Cardiac muscle cell (in vitro differentiated cells and primary cell): ENCODE measurements around the gene FERMT3. TPM values are rescaled to one million over a fixed set of nuclear protein-coding genes. Genes with fewer than 3 reads are reported as not detected.
A peak's percentile ranks its signal among the peaks of the same experiment; 100 is the strongest.

Experiments used
- DNase-seq, 2 donors: peaks; one replicate each; pipeline versions ENCODE4 v3.0.0 to v3.0.0-alpha.2; 2010 to 2017; ENCODE audit warnings: low read depth in 1 of 2, low spot score in 1 of 2
- H3K27ac ChIP-seq: fragments of 200-600 bp; sonication (generic); 2 replicates; pipeline ENCODE4 v1.5.1; 2016
- H3K27me3 ChIP-seq: fragments of 200-600 bp; sonication (generic); 2 replicates; pipeline ENCODE4 v1.6.0; 2016; ENCODE audit warnings: control low read depth
- H3K36me3 ChIP-seq: fragments of 200-600 bp; sonication (generic); 2 replicates; pipeline ENCODE4 v1.5.1; 2016; ENCODE audit warnings: control low read depth
- H3K4me1 ChIP-seq: fragments of 200-600 bp; sonication (generic); 2 replicates; pipeline ENCODE4 v1.8.1; 2017; ENCODE audit warnings: low read depth, mild to moderate bottlenecking, mixed run types
- H3K4me3 ChIP-seq: fragments of 200-600 bp; sonication (generic); 2 replicates; pipeline ENCODE4 v1.5.1; 2016; ENCODE audit warnings: mild to moderate bottlenecking
- H3K9me3 ChIP-seq: fragments of 200-600 bp; sonication (generic); 2 replicates; pipeline ENCODE4 v1.5.1; 2017; ENCODE audit warnings: low read depth, mild to moderate bottlenecking, control low read depth
- polyA plus RNA-seq: library from polyadenylated mRNA; unstranded; fragments of >200 nt; fragmentation: Nextera tagmentation; extraction: Ambion mirVana; gene quantifications from 2 replicates; pipeline ENCODE4 v1.2.1, GENCODE V29; 2016
- total RNA-seq: library from RNA; depleted of rRNA; stranded (reverse); fragments of >200 nt; gene quantifications from 2 replicates; pipeline ENCODE4 v1.2.3, GENCODE V29; 2016
- TF ChIP-seq, protein P1 (sequence below): IDR thresholded peaks from 2 replicates; pipeline ENCODE4 v1.5.1; 2012; ENCODE audit warnings: low read depth, mild to moderate bottlenecking, low read length

The FERMT3 gene
- total and polyA plus RNA-seq, 2 experiments from 2014 or later, result 1.1 to 1.8 TPM

DNA sequence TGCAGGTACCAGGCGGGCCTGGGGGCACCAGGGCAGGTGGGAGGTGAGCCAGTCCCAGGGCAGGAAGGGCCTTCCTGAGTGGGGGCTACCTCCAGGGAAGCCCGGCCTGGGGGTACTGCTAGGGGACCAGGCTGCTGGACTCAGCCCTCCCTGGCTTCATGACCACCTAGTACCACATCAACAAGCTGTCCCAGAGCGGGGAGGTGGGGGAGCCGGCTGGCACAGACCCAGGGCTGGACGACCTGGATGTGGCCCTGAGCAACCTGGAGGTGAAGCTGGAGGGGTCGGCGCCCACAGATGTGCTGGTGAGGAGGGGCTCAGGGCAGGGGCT lies 12.8 kb downstream of the FERMT3 start:
- peaks cover 4% of the 10 kb centered on the region for H3K36me3 ChIP-seq
- H3K9me3 ChIP-seq, result no peaks in the 10 kb centered on the region
- no peak overlapping the region for H3K4me3 ChIP-seq
- no peak overlapping the region for H3K27ac ChIP-seq
- no peak for DNase-seq
- TF ChIP-seq, protein P1, sequence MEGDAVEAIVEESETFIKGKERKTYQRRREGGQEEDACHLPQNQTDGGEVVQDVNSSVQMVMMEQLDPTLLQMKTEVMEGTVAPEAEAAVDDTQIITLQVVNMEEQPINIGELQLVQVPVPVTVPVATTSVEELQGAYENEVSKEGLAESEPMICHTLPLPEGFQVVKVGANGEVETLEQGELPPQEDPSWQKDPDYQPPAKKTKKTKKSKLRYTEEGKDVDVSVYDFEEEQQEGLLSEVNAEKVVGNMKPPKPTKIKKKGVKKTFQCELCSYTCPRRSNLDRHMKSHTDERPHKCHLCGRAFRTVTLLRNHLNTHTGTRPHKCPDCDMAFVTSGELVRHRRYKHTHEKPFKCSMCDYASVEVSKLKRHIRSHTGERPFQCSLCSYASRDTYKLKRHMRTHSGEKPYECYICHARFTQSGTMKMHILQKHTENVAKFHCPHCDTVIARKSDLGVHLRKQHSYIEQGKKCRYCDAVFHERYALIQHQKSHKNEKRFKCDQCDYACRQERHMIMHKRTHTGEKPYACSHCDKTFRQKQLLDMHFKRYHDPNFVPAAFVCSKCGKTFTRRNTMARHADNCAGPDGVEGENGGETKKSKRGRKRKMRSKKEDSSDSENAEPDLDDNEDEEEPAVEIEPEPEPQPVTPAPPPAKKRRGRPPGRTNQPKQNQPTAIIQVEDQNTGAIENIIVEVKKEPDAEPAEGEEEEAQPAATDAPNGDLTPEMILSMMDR, result no peak
- no peaks in the 10 kb centered on the region for H3K27me3 ChIP-seq
- H3K4me1 ChIP-seq, result no peaks in the 10 kb centered on the region

DNA sequence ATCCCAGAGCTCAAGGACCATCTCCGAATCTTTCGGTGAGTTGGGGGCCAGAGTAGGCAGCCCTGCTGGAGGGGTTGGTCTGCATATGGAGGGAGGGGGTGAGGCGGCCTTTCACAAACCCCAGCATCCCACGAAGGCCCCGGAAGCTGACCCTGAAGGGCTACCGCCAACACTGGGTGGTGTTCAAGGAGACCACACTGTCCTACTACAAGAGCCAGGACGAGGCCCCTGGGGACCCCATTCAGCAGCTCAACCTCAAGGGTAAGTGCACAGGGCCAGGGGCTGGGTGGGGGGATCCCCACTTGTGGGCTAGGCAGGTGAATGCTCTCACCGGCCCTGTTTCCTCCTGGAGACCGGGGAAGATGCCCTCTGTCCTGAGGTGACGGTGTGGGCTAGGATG lies 13.2 kb downstream of the FERMT3 start:
- H3K4me3 ChIP-seq, result no peak overlapping the region
- H3K4me1 ChIP-seq, result peaks cover under 1% of the 10 kb centered on the region
- no peaks in the 10 kb centered on the region for H3K27me3 ChIP-seq
- no peak for DNase-seq
- no peak overlapping the region for H3K27ac ChIP-seq
- no peaks in the 10 kb centered on the region for H3K9me3 ChIP-seq
- TF ChIP-seq, protein P1, result no peak
- H3K36me3 ChIP-seq, result peaks cover 4% of the 10 kb centered on the region

DNA sequence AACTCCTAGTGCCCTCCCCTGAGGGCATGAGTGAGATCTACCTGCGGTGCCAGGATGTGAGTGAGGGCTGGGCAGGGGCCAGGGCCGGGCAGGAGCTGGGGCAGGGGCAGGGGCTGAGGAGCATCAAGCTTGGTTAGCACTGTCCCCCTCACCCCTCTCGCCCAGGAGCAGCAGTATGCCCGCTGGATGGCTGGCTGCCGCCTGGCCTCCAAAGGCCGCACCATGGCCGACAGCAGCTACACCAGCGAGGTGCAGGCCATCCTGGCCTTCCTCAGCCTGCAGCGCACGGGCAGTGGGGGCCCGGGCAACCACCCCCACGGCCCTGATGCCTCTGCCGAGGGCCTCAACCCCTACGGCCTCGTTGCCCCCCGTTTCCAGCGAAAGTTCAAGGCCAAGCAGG lies 13.8 kb downstream of the FERMT3 start:
- Histone ChIP-seq H3K27ac (no peak overlapping the region), H3K9me3 (no peaks in the 10 kb centered on the region), H3K4me3 (no peak overlapping the region), H3K4me1 (peaks cover 6% of the 10 kb centered on the region), H3K27me3 (no peaks in the 10 kb centered on the region), H3K36me3 (peaks cover 4% of the 10 kb centered on the region)
- DNase-seq, result no peak
- TF ChIP-seq, protein P1, result no peak

DNA sequence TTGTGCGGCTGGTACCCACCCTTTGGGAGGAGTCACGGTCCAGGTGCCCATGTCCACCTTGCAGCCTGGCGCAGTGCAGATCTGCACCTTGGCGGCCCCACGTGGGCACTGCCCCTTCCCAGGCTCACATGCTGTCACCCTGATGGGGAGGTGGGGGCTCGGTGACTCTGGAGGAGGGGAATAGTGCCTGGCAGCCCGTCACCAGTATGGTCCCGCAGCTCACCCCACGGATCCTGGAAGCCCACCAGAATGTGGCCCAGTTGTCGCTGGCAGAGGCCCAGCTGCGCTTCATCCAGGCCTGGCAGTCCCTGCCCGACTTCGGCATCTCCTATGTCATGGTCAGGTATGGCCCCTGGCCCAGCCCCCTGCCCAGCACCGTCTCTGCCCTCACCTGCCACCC lies 14.3 kb downstream of the FERMT3 start:
- no peak overlapping the region for H3K4me3 ChIP-seq
- H3K4me1 ChIP-seq, result peaks cover 9% of the 10 kb centered on the region
- H3K27ac ChIP-seq, result no peak overlapping the region
- H3K9me3 ChIP-seq, result no peaks in the 10 kb centered on the region
- no peaks in the 10 kb centered on the region for H3K27me3 ChIP-seq
- DNase-seq, result no peak
- H3K36me3 ChIP-seq, result peaks cover 4% of the 10 kb centered on the region
- TF ChIP-seq, protein P1, result no peak

DNA sequence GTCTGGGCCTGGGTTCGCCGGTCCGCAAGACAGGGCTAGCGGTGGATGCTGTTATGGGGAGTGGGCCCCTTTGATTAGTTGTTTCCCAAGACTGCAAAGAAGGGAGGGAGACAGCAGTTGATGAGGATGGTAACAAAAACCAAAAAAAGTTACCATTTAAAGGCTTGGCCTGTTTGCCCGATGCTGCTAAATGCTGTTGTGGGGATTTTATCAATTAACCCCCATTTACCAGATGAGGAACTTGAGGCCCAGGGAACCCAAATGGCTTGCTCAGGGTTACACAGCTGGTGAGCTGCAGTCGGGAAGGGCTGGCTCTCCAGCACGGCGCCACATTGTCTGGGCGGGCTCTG lies 16.1 kb downstream of the FERMT3 start:
- no peaks in the 10 kb centered on the region for H3K9me3 ChIP-seq
- TF ChIP-seq, protein P1, result no peak
- H3K27ac ChIP-seq, result peak overlapping the region; percentile 14
- H3K4me3 ChIP-seq, result no peak overlapping the region
- H3K36me3 ChIP-seq, result peaks cover 4% of the 10 kb centered on the region
- H3K27me3 ChIP-seq, result no peaks in the 10 kb centered on the region
- H3K4me1 ChIP-seq, result peaks cover 14% of the 10 kb centered on the region
- DNase-seq, result no peak

DNA sequence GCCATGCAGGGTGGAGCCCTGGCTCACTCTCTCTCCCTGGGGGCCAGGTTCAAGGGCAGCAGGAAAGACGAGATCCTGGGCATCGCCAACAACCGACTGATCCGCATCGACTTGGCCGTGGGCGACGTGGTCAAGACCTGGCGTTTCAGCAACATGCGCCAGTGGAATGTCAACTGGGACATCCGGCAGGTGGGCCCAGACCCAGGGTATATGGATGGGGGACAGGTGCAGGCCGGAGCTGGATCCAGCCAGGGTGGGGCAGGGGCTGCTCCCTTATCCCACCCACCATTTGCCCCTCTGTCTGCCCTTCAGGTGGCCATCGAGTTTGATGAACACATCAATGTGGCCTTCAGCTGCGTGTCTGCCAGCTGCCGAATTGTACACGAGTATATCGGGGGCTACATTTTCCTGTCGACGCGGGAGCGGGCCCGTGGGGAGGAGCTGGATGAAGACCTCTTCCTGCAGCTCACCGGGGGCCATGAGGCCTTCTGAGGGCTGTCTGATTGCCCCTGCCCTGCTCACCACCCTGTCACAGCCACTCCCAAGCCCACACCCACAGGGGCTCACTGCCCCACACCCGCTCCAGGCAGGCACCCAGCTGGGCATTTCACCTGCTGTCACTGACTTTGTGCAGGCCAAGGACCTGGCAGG lies 16.6 kb downstream of the FERMT3 start:
- H3K4me1 ChIP-seq, result peaks cover 14% of the 10 kb centered on the region
- TF ChIP-seq, protein P1, result no peak
- no peak overlapping the region for H3K4me3 ChIP-seq
- peak overlapping the region; percentile 23 for H3K27ac ChIP-seq
- peaks cover 4% of the 10 kb centered on the region for H3K36me3 ChIP-seq
- no peaks in the 10 kb centered on the region for H3K27me3 ChIP-seq
- DNase-seq, result no peak
- H3K9me3 ChIP-seq, result no peaks in the 10 kb centered on the region
